HG03060 (cell line): Measurements from ENCODE around the gene ADAM15.

ENCODE experiments used
- ATAC-seq: cut with Tn5 transposase; IDR thresholded peaks from one replicate; pipeline ENCODE4 v1.9.1; 2021; ENCODE audit warnings: low read depth, moderate number of reproducible peaks; ENCODE audit not compliant: unreplicated experiment

ADAM15 gene

DNA sequence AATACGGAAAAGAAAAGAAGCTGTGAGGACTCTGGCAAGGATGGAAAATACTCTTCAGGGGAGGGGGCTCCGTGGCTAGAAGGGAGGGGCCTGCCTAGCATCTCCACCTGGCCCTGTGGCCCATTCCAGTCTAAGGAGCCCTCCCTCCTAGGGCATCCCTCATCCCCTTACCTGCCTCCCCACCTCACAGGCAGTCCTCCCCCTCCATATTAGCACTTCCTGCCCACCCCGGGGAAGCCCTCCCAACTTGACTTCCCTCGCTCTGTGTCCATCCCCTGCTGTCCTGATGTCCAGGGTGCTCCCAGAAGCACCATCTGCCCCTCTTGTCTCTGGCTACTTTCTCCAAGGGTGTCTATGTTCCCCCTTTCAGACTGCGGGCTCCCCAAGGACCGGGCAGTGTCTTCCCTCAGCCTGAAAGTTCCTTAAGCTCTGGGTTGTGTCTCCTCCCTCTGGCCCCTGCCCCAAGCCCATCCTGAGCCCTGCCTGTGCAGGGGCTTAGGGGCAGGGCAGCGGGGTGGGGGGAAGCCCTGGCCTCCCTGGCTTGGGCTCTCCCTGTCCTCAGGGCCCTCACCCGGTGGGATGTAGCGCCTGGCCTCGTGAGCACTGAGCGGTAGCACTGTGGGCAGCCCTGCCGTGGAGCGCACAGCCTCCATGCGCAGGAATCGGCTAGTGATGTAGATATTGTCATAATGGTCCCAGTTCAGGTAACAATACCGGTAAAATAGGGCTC is 21.4 kb upstream of the ADAM15 start:
- no peak for ATAC-seq

DNA sequence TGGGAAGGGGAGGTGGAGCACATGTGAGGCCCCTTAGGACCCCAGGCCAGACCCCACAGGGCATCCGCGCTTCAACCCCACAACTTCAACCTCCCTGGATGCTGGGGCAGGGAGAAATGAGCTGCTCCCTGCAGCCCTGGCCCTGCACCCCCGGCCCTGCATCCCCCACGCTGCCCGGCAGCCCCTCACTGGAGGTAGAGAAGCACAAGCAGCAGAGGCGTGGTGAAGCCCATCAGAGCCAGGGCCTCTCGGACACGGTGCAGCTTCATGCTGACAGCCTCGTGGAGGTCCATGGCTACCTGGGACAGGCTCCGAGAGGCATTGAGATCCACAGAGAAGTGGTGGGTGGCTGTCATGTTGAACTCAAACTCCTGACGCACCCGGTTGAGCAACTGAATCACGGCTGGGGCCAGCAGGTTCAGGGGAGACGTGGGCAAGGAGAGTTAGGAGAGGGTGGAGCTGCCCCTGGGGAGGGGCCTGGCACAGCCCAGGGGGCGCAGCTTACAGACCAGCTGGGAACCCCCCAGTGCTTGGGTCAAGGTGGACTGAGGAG is 20.8 kb upstream of the ADAM15 start:
- no peak for ATAC-seq

DNA sequence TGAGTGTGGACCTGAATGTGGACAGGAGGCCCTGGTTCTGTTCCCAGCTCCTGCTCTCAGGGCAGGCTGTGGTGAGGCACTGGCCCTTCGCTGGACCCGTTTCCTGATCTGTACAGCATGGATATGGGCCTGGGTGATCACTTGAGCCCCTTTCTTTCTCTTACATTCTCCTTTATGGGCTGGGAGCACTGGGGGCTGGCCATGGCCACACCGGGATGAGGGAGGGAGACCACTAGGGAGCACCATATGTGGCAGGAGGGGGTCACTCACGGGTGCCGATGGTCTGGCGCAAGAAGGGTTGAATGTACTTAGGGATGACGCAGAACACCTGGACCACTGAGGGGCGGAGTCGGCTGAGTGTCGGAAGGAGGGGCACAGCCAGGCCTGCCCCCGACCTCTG is 20.2 kb upstream of the ADAM15 start:
- ATAC-seq = no peak

DNA sequence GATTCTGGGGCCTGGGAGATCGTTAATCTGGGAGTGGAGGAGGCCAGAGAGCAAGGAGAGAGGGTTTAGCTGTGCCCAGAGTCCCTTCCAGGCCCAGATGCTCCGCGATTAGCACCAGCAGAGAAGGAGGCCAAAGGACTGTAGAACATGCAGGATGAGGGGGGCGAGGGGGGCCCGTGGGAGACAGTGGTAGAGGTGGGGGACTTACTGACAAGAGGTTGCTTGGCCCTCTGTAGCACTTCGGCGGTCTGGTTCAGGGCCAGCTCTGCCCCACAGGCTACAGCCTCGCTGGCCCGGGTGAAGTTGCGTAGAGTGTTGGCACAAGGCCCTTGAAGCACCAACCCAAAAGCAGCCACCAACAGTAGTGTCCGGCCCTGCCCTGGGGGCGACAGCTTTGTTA is 18.2 kb upstream of the ADAM15 start:
- ATAC-seq = no peak

DNA sequence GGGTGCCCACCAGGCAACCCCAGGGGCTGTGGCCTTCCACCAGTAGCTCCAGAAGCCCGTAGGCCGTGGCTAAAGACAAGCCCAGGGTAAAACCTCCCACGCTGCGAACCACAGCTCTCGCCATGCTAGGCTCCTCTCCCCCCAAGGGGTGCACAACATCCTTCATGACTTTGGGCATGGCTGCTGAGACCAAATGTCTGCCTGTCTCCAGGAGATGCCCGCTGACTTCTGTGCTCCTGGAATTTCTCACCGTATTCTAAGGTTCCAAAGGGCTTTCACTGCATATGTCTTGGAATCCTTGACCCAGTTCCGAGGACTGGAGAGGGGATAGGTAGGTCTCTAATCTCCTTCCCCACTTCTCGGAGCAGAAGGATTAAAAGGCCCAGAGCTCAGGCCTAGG is 17.6 kb upstream of the ADAM15 start, which contains the start of the genes DCST1 and DCST2:
Gene DCST1, plus strand, starts transcription at position 301 of the 400 bp plus-strand sequence. CDS start 213 bp downstream, outside the sequence.
Gene DCST2, minus strand, starts transcription at position 258 of the 400 bp plus-strand sequence. Its CDS starts 80 bp downstream, at position 178.
- ATAC-seq = no peak

DNA sequence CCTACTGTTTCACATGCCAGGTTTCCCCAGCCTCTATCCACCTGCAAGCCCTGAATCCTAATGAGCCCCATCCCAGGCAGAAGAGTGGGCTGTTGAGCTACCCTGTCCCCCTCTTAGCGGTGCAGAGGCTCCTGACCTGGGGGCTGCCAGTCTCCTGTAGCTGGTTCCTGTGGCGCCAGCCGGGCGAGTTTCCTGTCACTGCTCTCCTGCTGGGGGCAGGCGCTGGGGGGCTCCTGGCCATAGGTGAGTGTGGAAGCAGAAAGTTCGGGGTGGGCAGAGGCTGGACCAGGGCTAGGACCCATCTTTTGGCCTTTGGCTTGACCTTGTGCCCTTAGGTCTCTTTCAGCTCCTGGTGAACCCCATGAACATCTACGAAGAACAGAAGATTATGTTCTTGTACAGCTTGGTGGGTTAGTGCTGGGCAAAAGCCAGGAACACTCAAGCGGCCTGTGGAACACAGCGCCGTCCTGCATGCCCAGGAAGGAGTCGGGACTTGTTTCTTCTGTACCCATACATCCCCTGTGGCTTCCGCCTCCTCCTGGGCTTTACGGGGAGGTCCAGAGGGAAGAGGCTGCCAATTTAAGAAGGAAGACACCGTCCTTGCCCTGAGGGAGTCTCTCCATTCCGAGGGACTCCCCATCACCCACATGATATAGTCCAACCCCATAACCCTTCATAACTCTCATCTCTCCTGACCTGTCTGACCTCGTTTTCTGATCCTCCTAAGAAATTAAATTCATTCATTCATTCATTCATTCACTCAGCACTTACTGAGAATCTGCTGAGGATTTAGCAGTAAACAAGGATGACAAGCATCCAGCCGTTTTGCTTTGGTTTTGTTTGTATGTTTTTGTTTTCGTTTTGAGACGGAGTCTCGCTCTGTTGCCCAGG is 16.6 kb upstream of the ADAM15 start:
- no peak for ATAC-seq

DNA sequence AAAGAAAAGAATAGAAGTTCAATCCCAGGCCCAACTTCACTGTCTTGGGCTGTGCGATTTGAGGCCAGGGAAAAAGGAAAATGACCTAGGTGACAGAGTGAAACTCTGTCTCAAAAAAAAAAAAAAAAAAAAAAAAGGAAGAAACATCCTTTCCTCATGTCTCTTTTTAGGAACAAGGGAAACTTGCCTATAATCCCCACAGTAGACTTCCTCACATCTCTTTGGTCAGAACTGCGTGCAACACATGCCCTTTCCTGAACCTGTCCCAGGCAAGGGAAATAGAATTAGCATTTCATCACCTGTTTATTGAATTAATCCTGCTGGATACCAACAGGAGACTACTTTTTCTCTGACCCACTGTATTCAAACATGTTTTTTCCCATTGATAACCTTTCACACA is 15.2 kb upstream of the ADAM15 start:
- no peak for ATAC-seq

DNA sequence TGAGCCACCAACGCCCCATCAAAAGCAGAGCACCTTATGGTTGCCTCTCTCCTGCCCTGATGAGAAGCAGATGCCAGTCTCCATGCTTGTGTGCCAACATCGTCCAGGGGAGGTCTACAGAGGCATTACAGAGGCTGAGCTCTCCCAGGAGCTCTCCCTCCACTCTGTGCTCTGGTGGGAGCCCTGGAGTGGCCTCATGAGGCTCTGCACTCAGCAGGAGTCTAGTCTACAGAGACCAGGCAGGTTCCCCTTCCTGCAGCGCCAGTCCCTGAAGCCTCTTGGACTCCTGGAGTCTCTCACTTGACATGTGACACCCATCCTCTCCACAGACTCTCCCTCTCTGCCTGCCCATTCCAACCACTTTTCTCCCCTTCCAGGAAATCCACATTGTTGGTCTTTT is 14.1 kb upstream of the ADAM15 start:
- no peak for ATAC-seq

DNA sequence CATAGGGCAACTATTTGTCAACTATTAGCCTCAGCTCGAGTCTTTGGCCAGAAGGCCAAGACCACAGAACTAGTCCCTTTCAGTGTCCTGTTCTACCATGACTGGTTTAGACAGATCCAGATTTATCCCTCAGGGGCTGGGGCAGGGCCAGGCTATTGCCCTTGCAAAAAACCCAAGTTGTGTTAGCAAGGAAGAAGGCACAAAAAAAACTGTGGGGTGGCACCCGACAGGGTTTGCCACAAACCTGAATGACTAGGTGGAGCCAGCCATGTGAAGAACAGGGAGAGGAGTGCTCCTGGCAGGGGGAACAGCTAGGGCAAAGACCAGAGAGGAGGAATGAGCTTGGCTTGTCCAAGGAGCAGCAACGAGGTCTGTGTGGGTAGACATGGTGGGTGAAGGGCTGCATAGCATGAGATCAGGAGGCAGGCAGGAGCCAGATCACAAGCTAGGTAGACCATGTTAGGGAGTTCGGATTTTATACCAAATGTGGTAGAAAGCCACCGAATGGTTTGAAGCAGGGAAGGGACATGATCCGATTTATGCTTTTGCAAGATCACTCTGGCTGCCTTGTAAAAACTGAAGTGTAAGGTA is 13.2 kb upstream of the ADAM15 start:
- ATAC-seq = no peak

DNA sequence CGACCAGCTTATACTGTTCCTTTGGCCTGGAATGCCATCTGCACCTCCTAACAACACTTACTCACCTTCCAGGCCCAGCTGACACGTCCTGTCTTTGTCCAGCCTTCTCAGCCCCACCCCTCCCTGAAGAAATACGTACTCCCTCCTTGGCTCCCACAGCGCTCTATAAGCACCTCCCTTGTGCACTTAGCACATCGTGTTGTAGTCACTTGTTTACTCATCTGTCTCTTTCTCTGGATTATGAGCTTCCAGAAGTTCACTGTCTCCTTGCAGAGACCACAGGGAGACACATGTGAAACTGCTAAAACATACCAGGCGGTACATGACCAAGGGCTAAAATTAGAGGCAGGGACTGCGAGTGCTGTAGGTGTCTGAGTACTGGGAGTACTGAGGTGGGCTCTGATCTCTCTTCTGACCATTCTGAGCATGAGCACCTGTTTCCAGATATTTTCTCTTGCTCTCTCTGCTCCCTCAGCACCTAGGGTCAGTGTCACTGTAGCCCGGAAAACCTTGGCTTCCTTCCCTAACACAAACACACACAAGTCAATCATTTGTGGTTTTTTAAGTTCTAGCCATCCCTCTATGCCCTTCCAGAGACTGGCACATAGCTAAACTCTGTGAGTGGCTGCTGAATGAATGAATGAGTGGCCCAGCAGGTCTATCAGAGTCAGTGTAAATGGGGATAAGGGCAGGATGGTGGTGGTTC is 12.4 kb upstream of the ADAM15 start:
- no peak for ATAC-seq

DNA sequence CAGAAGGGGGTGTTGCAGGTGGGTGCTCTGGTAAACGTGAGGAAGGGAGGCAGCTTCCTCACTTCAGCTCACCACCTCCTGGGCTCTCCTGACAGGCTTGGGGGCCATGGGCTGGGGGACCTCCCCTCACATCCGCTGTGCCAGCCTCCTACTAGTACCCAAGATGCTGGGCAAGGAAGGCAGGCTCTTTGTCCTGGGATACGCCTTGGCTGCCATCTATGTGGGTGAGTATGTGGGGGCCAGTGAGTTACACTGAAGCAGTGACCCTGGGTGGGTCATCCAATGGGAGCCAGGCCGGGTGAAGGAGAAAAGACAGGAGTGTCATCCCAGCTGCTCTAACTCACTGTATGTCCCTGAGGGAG is 11.8 kb upstream of the ADAM15 start:
- ATAC-seq = no peak

DNA sequence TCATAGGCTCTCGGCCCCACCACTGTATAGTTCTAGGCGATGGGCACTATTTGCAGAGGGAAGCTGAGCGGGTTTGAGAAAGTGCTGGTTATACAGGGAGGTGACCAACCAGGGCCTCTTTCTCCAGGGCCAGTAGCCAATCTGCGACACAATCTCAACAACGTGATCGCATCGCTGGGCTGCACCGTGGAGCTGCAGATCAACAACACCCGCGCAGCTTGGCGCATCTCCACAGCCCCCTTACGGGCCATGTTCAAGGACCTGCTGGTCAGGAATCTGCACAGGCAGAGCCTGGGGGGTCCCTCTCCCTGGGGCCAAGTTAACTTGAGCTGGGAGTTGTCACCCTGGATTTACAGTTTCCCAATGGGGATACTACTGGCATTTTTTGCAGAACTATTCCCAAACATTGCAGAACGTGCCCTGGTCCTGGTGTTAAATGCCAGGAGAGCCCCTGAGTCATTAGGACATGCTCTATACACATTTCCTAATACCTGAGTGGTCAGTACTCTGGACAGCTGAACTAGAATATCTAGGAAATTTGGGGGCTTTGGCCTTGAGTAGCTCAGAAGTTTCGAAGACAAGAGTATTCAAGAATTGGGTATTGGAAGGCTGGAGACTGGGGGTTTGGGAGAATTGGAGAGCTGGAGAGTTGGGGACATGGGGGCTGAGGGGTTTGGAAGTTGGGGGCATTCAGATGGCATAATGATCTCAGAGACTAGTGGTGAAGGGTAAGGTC is 10.6 kb upstream of the ADAM15 start:
- no peak for ATAC-seq

DNA sequence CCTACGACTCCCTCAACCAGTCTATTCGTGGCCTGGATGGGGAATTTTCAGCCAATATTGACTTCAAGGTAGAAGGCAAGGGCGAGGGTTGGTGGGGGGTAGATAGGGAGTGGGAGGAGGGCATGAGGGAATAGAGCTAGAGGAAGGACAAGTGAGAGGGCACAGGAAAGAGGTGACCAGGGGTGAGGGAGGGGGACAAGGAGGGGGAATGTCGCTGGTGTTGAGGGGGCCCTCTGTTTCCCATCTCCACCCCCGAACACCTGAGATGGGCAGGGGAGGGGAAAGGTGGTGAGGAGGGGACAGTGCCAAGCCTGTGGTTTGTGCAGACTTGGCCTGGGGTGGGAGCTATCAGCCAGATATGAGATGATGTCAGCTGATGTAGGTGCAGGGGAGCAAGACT is 8.3 kb upstream of the ADAM15 start:
- no peak for ATAC-seq

DNA sequence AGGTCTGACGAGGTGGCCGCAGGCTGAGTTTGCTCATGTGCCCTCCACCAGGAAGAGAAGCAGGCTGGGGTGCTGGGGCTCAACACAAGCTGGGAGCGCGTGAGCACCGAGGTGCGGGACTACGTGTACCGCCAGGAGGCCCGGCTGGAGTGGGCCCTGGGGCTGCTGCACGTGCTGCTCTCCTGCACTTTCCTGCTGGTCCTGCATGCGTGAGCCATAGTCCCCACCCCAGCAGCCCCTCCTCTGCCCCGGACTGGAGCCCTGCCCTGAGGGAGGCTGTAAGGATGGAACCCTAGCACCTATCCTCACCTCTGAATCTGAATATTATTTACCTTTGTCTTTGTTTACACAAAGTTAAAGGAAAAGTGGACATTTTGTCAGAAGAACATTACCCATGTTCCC is 7.8 kb upstream of the ADAM15 start:
- ATAC-seq = no peak

DNA sequence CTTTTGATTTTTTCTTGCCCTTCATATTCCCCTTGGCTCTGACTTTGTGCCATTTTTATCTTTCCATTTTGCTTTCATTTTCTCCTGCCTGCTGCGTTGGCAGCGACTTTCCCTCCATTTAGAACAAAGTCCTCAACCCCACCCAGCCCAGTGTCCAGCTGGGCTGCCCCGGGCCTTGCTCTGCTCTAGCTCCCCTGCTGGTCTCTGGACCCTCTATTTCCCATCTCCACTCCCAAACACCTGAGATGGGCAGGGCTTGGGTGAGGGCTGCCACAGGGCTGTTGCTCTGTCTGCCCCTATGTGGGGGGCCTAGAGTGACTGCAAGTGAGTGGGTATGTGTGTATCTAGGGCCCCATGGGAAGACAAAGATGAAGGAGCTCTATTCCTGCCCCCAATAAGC is 7.3 kb upstream of the ADAM15 start:
- no peak for ATAC-seq

DNA sequence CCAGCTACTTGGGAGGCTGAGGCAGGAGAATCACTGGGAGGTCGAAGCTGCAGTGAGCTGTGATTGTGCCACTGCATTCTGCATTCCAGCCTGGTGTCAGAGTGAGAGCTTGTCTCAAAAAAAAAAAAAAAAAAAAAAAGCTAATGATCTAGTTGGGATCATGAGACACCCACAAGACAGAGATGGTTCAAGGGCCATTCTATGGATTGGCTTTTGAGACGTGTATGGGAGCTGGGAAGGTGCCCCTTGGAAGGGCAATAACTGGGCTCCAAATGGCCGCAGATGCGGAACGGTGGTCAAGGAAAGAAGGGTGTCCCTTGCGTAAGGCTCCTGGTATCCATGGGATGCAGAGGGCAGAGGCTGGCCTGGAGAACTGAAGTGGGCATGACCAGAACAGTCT is 6.8 kb upstream of the ADAM15 start:
- no peak for ATAC-seq

DNA sequence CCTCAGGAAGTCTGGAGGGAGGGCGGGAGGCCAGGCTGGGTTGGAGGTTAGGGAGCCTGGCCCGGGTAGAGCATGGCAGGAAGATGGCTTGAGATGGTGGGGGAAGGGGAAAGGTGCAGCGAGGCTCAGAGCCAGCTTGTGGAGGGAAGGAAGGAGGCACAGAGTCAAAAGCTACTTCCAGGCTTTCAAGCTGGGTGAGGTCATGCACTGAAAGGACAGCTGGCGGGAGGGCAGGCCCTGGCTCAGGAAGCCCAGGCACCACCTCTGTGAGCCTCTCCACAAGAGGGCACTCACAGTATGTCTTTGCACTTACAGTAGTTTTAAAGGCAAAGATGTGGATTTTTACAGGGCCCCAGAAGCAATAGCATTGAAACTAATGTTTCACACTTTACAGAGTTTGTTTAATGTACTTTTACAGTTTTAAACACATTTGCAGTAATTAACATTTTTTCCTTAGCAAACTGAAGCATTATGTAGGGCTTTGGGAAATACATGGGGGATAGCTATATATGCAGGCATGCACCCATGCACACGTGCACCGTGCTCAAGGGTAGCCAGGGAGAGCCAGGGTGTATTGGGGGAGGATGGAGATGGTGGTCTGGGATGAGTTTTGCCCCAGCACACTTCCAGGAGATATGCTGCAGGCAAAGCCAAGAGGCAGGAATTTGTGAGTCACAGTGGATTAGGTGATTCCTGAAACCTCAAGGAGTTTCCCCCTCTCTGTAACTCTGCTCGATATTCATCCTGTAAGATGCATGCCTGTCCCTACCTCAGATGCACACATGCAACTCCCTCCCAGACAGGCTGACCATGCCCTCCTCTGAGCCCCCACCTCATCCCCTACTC is 6.1 kb upstream of the ADAM15 start:
- no peak for ATAC-seq

DNA sequence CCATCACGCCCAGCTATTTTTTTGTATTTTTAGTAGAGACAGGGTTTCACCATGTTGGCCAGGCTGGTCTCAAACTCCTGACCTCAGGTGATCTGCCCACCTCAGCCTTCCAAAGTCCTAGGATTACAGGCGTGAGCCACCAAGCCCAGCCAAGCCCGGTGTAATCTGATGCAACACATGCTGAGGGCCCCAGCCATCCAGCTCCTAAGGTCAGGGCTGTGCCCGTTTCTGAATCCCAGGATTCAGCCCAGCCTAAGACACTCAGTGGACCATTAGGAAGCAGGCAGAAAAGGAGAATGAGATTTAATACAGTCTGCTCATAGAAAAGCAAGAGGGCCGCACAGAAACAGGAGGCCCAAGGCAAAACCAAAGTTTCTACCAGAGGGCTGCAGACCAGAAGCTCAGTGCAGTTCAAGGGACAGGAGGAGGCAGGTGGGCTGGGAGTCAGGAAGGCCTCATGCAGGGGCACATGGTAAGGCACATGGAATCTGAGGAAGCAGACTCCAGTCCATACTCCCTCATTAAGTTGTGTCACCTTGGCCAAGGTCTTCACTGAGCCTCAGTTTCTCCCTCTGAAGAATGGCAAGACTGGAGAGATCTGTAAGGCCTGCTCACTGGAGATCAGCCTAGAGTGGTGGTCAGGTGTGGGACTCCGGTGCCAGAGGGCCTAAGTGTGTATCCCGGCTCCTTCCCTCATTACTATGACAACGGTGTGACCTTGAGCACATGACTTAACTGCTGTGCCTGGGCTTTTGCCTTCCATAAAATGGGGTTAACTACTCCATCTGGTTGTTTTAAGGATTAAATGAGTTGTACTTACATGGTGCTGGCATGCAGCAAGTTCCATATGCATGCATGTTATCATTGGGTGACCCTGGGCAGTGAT is 2.4 kb upstream of the ADAM15 start:
- no peak for ATAC-seq
